ENCODE data around the gene GHR. TPM values are rescaled to one million over a fixed set of nuclear protein-coding genes. Genes with fewer than 3 reads are reported as not detected.

GHR gene
- polyA plus RNA-seq, 1 donor (not counting 4 experiments of a cell fraction or from before 2014, with no cell fraction given): 1.8 TPM

GRCh38 chr5:42520203-42520602 lies 97.0 kb downstream of the GHR start:
- Histone ChIP-seq H3K4me1 (ENCODE audit: control insufficient read depth, extremely low read depth, insufficient read depth, low read length) (no peaks in the 10 kb centered on the region), H3K4me2 (ENCODE audit: control insufficient read depth, extremely low read depth, insufficient read depth, low read depth, low read length) (no peak overlapping the region), H3K36me3 (ENCODE audit: control insufficient read depth in 2 of 2, extremely low read depth in 1 of 2, insufficient read depth in 2 of 2, low read length in 2 of 2) (no peaks in the 10 kb centered on the region), H3K9ac (ENCODE audit: control insufficient read depth, extremely low read depth, insufficient read depth, low read length) (no peak overlapping the region), H4K20me1 (ENCODE audit: control insufficient read depth, extremely low read depth, insufficient read depth, low read length) (no peaks in the 10 kb centered on the region), H2AFZ (ENCODE audit: control insufficient read depth, low read length) (no peak overlapping the region), H3K9me1 (ENCODE audit: control insufficient read depth, extremely low read depth, insufficient read depth, low read length) (no peaks in the 10 kb centered on the region), H3K9me3 (ENCODE audit: control insufficient read depth, low read depth, low read length) (no peaks in the 10 kb centered on the region), H3K27ac (ENCODE audit: control insufficient read depth, insufficient read depth, low read length) (no peak overlapping the region), H3K79me2 (ENCODE audit: control insufficient read depth, insufficient read depth, low read length) (no peaks in the 10 kb centered on the region), H3K27me3 (ENCODE audit: control insufficient read depth, extremely low read depth, insufficient read depth, low read length) (no peaks in the 10 kb centered on the region), H3K4me3 (ENCODE audit: control insufficient read depth in 2 of 3, extremely low read depth in 1 of 3, insufficient read depth in 2 of 3, low read depth in 1 of 3, low read length in 3 of 3) (no peak overlapping the region)
- no peak for FAIRE-seq
- TF ChIP-seq CTCF (optimal IDR thresholded peaks at IDR 0.05 in 1 of 3, IDR thresholded peaks at IDR 0.05 in 1 of 3, conservative IDR thresholded peaks at IDR 0.05 in 1 of 3; ENCODE audit: extremely low read depth in 1 of 3, insufficient read depth in 2 of 3, low read length in 3 of 3): no peak
- no peak for TF ChIP-seq EZH2 (IDR thresholded peaks at IDR 0.05; ENCODE audit: low read length)
- dilution Hi-C loops (cut with MboI; ENCODE audit: extremely low pct_ligation_motif_present, low sequenced_read_pairs): no loop called here
- DNase-seq (ENCODE audit: low read depth, low spot score): no peak

- FAIRE-seq (no peak), DNase-seq (ENCODE audit: low read depth, low spot score) (no peak)
- Histone ChIP-seq H4K20me1 (ENCODE audit: control insufficient read depth, extremely low read depth, insufficient read depth, low read length) (no peaks in the 10 kb centered on the region), H3K4me1 (ENCODE audit: control insufficient read depth, extremely low read depth, insufficient read depth, low read length) (no peaks in the 10 kb centered on the region), H3K4me3 (ENCODE audit: control insufficient read depth in 2 of 3, extremely low read depth in 1 of 3, insufficient read depth in 2 of 3, low read depth in 1 of 3, low read length in 3 of 3) (no peak overlapping the region), H3K36me3 (ENCODE audit: control insufficient read depth in 2 of 2, extremely low read depth in 1 of 2, insufficient read depth in 2 of 2, low read length in 2 of 2) (no peaks in the 10 kb centered on the region), H3K9me3 (ENCODE audit: control insufficient read depth, low read depth, low read length) (no peaks in the 10 kb centered on the region), H3K79me2 (ENCODE audit: control insufficient read depth, insufficient read depth, low read length) (no peaks in the 10 kb centered on the region), H2AFZ (ENCODE audit: control insufficient read depth, low read length) (no peak overlapping the region), H3K9ac (ENCODE audit: control insufficient read depth, extremely low read depth, insufficient read depth, low read length) (no peak overlapping the region), H3K27me3 (ENCODE audit: control insufficient read depth, extremely low read depth, insufficient read depth, low read length) (no peaks in the 10 kb centered on the region), H3K4me2 (ENCODE audit: control insufficient read depth, extremely low read depth, insufficient read depth, low read depth, low read length) (no peak overlapping the region), H3K27ac (ENCODE audit: control insufficient read depth, insufficient read depth, low read length) (no peak overlapping the region), H3K9me1 (ENCODE audit: control insufficient read depth, extremely low read depth, insufficient read depth, low read length) (no peaks in the 10 kb centered on the region)
- dilution Hi-C loops (cut with MboI; ENCODE audit: extremely low pct_ligation_motif_present, low sequenced_read_pairs): no loop called here
- TF ChIP-seq EZH2 (IDR thresholded peaks at IDR 0.05; ENCODE audit: low read length): no peak
- no peak for TF ChIP-seq CTCF (optimal IDR thresholded peaks at IDR 0.05 in 1 of 3, IDR thresholded peaks at IDR 0.05 in 1 of 3, conservative IDR thresholded peaks at IDR 0.05 in 1 of 3; ENCODE audit: extremely low read depth in 1 of 3, insufficient read depth in 2 of 3, low read length in 3 of 3)
Measured at GRCh38 chr5:42520957-42521356, 97.7 kb downstream of the GHR start.
